DMS 273 treated with DMSO at 0.1 percent for 48 hours (cell line): ENCODE measurements around the gene SH3BGRL2.
"Not testable (repeated sequence)": the region's sequence is repeated elsewhere in the genome, so short reads cannot be mapped to it uniquely, and the experiment has no call there.

Experiments used
- DNase-seq: peaks from one replicate; lab custom pipeline; 2025; lab: John Stamatoyannopoulos, UW

SH3BGRL2 gene

DNA sequence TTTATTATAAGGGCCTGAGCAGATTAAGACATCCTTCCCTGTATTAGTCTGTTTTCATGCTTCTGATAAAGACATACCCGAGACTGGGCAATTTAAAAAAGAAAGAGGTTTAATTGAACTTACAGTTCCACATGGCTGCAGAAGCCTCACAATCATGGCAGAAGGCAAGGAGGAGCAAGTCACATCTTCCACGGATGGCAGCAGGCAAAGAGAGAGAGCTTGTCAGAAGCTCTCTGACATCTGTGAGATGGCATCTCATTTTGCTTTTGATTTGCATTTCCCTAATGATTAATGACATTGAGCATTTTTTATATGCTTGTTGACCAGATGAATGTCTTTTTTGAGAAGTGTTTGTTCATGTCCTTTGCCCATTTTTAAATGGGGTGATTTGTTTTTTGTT is 114.2 kb downstream of the SH3BGRL2 start:
- not testable (repeated sequence) for DNase-seq

GRCh38 chr6:79746325-79746724 is 115.2 kb downstream of the SH3BGRL2 start:
- not testable (repeated sequence) for DNase-seq

- no peak for DNase-seq
Observed at GRCh38 chr6:79750806-79751205, 119.7 kb downstream of the SH3BGRL2 start.
